CD14-positive monocyte (primary cell): Measurements from ENCODE around the gene KIAA0319L. TPM values are rescaled to one million over a fixed set of nuclear protein-coding genes. Genes with fewer than 3 reads are reported as not detected.

ENCODE experiments used
- DNase-seq, 3 donors: peaks; one replicate each; pipeline ENCODE4 v3.0.0-alpha.2; 2011 to 2022
- H2AFZ ChIP-seq: 2 replicates; pipeline ENCODE4 v1.6.0; 2012; ENCODE audit warnings: mild to moderate bottlenecking, low read depth, low read length, inconsistent platforms; ENCODE audit not compliant: insufficient read depth, poor library complexity, severe bottlenecking
- H3K27ac ChIP-seq, 2 donors: 1 replicate in 1 of 2; 2 replicates in 1 of 2; pipeline ENCODE4 v1.5.1; 2012 to 2013; ENCODE audit warnings: low read length in 2 of 2, control low read depth in 1 of 2, inconsistent platforms in 1 of 2, low read depth in 1 of 2, mild to moderate bottlenecking in 1 of 2
- H3K27me3 ChIP-seq, 2 donors: one replicate each; pipeline versions ENCODE4 v1.6.0 to v1.6.1; 2011 to 2013; ENCODE audit warnings: low read length in 2 of 2; ENCODE audit not compliant: control insufficient read depth in 2 of 2, insufficient read depth in 2 of 2
- H3K36me3 ChIP-seq, 2 donors: replicated peaks in 1 of 2; 1 replicate in 1 of 2; 2 replicates in 1 of 2; pipeline versions ENCODE4 v1.5.1 to v1.6.1; 2012 to 2013; ENCODE audit warnings: low read length in 2 of 2, control low read depth in 1 of 2, inconsistent platforms in 1 of 2, mild to moderate bottlenecking in 1 of 2; ENCODE audit not compliant: insufficient read depth in 2 of 2, control insufficient read depth in 1 of 2
- H3K4me1 ChIP-seq, 2 donors: 1 replicate in 1 of 2; 2 replicates in 1 of 2; pipeline versions ENCODE4 v1.5.1 to v1.6.1; 2012 to 2013; ENCODE audit warnings: low read length in 2 of 2, control low read depth in 1 of 2, inconsistent platforms in 1 of 2, mild to moderate bottlenecking in 1 of 2, moderate library complexity in 1 of 2; ENCODE audit not compliant: insufficient read depth in 2 of 2, control insufficient read depth in 1 of 2
- H3K4me2 ChIP-seq: replicated peaks from 2 replicates; pipeline ENCODE3; 2012; ENCODE audit warnings: low read length, moderate library complexity, mild to moderate bottlenecking; ENCODE audit not compliant: poor library complexity, severe bottlenecking; ENCODE audit errors: extremely low read depth
- H3K4me3 ChIP-seq, 3 experiments: fragments of 200-600 bp in 1 of 3; sonication (generic) in 1 of 3; replicated peaks in 1 of 3; 1 replicate in 2 of 3; 2 replicates in 1 of 3; pipeline ENCODE4 v1.5.1; 2011 to 2013; ENCODE audit warnings: low read length in 3 of 3, mild to moderate bottlenecking in 3 of 3, control low read depth in 2 of 3, low read depth in 2 of 3, inconsistent platforms in 1 of 3, moderate library complexity in 1 of 3
- H3K79me2 ChIP-seq: 2 replicates; pipeline ENCODE4 v1.6.0; 2012; ENCODE audit warnings: mild to moderate bottlenecking, control low read depth, inconsistent platforms, low read length, moderate library complexity; ENCODE audit not compliant: insufficient read depth
- H3K9ac ChIP-seq: 2 replicates; pipeline ENCODE4 v1.6.0; 2017; ENCODE audit warnings: low read length, mild to moderate bottlenecking; ENCODE audit not compliant: insufficient read depth, poor library complexity, severe bottlenecking
- H3K9me3 ChIP-seq, 2 donors: replicated peaks in 1 of 2; 1 replicate in 1 of 2; 2 replicates in 1 of 2; pipeline versions ENCODE4 v1.5.1 to v1.6.1; 2012 to 2013; ENCODE audit warnings: low read length in 2 of 2, control low read depth in 1 of 2; ENCODE audit not compliant: control insufficient read depth in 1 of 2, insufficient read depth in 1 of 2
- H4K20me1 ChIP-seq: 2 replicates; pipeline ENCODE4 v1.6.0; 2012; ENCODE audit warnings: mild to moderate bottlenecking, low read length, control low read depth, moderate library complexity; ENCODE audit not compliant: insufficient read depth
- H3K27ac Mint-ChIP-seq, 7 donors: one replicate each; pipeline ENCODE4 v1.8.0; 2020; ENCODE audit warnings: mild to moderate bottlenecking in 7 of 7, mixed read lengths in 7 of 7, moderate library complexity in 6 of 7, inconsistent platforms in 2 of 7
- H3K27me3 Mint-ChIP-seq, 3 donors: one replicate each; pipeline ENCODE4 v1.8.0; 2021 to 2022; ENCODE audit warnings: low read depth in 3 of 3, mild to moderate bottlenecking in 3 of 3, mixed read lengths in 3 of 3, moderate library complexity in 3 of 3, inconsistent platforms in 1 of 3
- H3K36me3 Mint-ChIP-seq, 2 donors: one replicate each; pipeline ENCODE4 v1.8.0; 2020; ENCODE audit warnings: mixed read lengths in 2 of 2, inconsistent platforms in 1 of 2, mild to moderate bottlenecking in 1 of 2
- H3K4me1 Mint-ChIP-seq: one replicate; pipeline ENCODE4 v1.8.0; 2020; ENCODE audit warnings: mild to moderate bottlenecking, mixed read lengths
- H3K4me3 Mint-ChIP-seq, 2 donors: one replicate each; pipeline ENCODE4 v1.8.0; 2020; ENCODE audit warnings: mild to moderate bottlenecking in 2 of 2, mixed read lengths in 2 of 2, moderate library complexity in 1 of 2
- H3K9me3 Mint-ChIP-seq, 7 donors: one replicate each; pipeline ENCODE4 v1.8.0; 2020 to 2022; ENCODE audit warnings: mixed read lengths in 7 of 7, mild to moderate bottlenecking in 6 of 7, moderate library complexity in 6 of 7, inconsistent platforms in 2 of 7
- WGBS: methylation state at CpG from one replicate; pipeline ENCODE4 v1.1.5; 2013; ENCODE audit warnings: missing lambda C conversion rate; ENCODE audit not compliant: insufficient coverage; 5-methylcytosine and 5-hydroxymethylcytosine counted together
- intact Hi-C, 2 donors: fragments of 100-400 bp; cut with micrococcal nuclease; formaldehyde crosslinking; loops; one replicate each; pipeline versions ENCODE4 v1.15.0 to v1.15.1; 2023
- polyA plus RNA-seq, 3 donors: library from polyadenylated mRNA; depleted of rRNA in 1 of 3; unstranded in 2 of 3; stranded (reverse) in 1 of 3; fragments of 300-500 nt in 2 of 3; fragments of >200 nt in 1 of 3; fragmentation: Illumina TruSeq in 2 of 3; gene quantifications; 1 replicate in 2 of 3; 2 replicates in 1 of 3; pipeline ENCODE4 v1.2.3, GENCODE V29; 2012 to 2021
- TF ChIP-seq, protein P1 (sequence below): fragments of 200-600 bp; IDR thresholded peaks from one replicate; pipeline ENCODE4 v1.8.0; 2022; ENCODE audit warnings: antibody characterized with exemption, mild to moderate bottlenecking

Gene KIAA0319L
- polyA plus RNA-seq, 3 donors = 20.6 to 75.3 (median 28.6) TPM

DNA sequence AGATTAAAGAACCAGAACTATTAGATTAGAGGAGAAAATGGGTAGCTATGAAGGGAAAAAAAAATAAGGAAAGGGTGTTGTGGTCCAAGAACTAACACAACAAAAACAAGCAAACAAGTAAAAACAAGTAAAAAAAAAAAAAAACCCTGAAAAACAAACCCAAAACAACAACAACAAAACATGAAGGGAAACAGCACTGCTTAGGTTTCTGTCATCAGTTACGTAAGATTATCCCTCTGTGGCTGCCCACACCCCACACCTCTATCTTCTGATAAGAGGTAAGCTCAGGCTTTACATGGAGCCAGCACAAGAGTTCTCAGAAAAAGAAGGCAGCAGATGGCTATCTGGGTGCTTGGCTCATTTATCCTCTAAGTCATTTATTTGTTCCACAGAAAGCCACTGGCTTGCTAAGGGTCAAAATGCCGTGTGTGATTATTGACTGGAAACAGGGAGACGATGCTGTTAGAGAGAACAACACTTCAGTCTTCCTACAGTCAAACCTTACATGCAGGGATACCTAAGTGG is 57.5 kb downstream of the KIAA0319L start:
- Mint-ChIP-seq H3K27me3 (no peaks in the 10 kb centered on the region), H3K36me3 (peaks cover 11 to 40% of the 10 kb centered on the region in 2 donors), H3K4me3 (no peak overlapping the region), H3K4me1 (peaks cover 4% of the 10 kb centered on the region), H3K9me3 (peaks cover 0 to 5% (median 4%) of the 10 kb centered on the region in 7 donors), H3K27ac (no peak overlapping the region)
- Histone ChIP-seq H3K9me3 (no peaks in the 10 kb centered on the region), H3K27ac (no peak overlapping the region), H3K79me2 (no peaks in the 10 kb centered on the region), H3K4me3 (no peak overlapping the region), H3K36me3 (peaks cover 3 to 19% of the 10 kb centered on the region in 2 donors), H4K20me1 (no peaks in the 10 kb centered on the region), H3K4me1 (no peaks in the 10 kb centered on the region), H2AFZ (no peak overlapping the region), H3K4me2 (no peak overlapping the region), H3K27me3 (no peaks in the 10 kb centered on the region), H3K9ac (no peak overlapping the region)
- no peak for DNase-seq
- intact Hi-C loops = no loop called here
- TF ChIP-seq, protein P1, sequence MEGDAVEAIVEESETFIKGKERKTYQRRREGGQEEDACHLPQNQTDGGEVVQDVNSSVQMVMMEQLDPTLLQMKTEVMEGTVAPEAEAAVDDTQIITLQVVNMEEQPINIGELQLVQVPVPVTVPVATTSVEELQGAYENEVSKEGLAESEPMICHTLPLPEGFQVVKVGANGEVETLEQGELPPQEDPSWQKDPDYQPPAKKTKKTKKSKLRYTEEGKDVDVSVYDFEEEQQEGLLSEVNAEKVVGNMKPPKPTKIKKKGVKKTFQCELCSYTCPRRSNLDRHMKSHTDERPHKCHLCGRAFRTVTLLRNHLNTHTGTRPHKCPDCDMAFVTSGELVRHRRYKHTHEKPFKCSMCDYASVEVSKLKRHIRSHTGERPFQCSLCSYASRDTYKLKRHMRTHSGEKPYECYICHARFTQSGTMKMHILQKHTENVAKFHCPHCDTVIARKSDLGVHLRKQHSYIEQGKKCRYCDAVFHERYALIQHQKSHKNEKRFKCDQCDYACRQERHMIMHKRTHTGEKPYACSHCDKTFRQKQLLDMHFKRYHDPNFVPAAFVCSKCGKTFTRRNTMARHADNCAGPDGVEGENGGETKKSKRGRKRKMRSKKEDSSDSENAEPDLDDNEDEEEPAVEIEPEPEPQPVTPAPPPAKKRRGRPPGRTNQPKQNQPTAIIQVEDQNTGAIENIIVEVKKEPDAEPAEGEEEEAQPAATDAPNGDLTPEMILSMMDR = no peak
- no CpG with 5 or more reads among the region's 3 CpGs for WGBS

DNA sequence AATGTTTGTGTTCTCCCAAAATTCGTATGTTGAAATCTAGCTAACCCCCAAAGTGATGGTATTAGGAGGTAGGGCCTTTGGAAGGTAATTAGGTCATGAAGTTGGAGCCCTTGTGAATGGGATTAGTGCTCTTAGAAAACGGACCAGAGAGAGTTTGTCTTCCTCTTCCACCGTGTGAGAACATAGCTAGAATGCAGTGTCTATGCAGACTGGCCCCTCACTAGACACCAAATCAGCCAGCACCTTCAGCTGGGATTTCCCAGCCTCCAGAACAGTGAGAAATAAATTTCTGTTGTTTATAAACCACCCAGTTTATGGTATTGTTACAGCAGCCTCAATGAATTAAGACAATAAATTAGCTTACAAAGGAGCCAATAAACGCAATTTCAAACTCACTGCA is 58.0 kb downstream of the KIAA0319L start:
- H3K27me3 Mint-ChIP-seq = no peaks in the 10 kb centered on the region
- TF ChIP-seq, protein P1 = no peak
- peaks cover 4% of the 10 kb centered on the region for H3K4me1 Mint-ChIP-seq
- Histone ChIP-seq H3K4me3 (no peak overlapping the region), H3K27me3 (no peaks in the 10 kb centered on the region), H4K20me1 (no peaks in the 10 kb centered on the region), H3K36me3 (peaks cover 0 to 14% of the 10 kb centered on the region in 2 donors), H3K27ac (no peak overlapping the region), H3K4me2 (no peak overlapping the region), H3K79me2 (no peaks in the 10 kb centered on the region), H2AFZ (no peak overlapping the region), H3K9me3 (no peaks in the 10 kb centered on the region), H3K4me1 (no peaks in the 10 kb centered on the region), H3K9ac (no peak overlapping the region)
- peaks cover 0 to 5% (median 2%) of the 10 kb centered on the region in 7 donors for H3K9me3 Mint-ChIP-seq
- peaks cover 12 to 40% of the 10 kb centered on the region in 2 donors for H3K36me3 Mint-ChIP-seq
- DNase-seq = no peak
- intact Hi-C loops = no loop called here
- no peak overlapping the region for H3K4me3 Mint-ChIP-seq
- no peak overlapping the region for H3K27ac Mint-ChIP-seq
- no CpG with 5 or more reads among the region's 4 CpGs for WGBS
